ENCODE data around the gene CAPN10.

CAPN10 gene

GRCh38 chr2:240622060-240622411, 35.5 kb downstream of the CAPN10 start:
- no peaks in the 10 kb centered on the region for H3K9me3 ChIP-seq (ENCODE audit: low read depth, low read length)
- H3K9ac ChIP-seq (ENCODE audit: insufficient read length), result no peak overlapping the region
- H3K4me3 ChIP-seq, result no peak overlapping the region
- no peak for DNase-seq (ENCODE audit: low read depth, low spot score)
- no peak overlapping the region for H3K27ac ChIP-seq
- no peaks in the 10 kb centered on the region for H3K36me3 ChIP-seq (ENCODE audit: insufficient read depth, low read length)
- TF ChIP-seq POLR2AphosphoS5 (IDR thresholded peaks at IDR 0.05; ENCODE audit: borderline replicate concordance, low read depth, low read length) (no peak), EZH2 (IDR thresholded peaks at IDR 0.05) (no peak), FOXP2 (optimal IDR thresholded peaks at IDR 0.05; ENCODE audit: control extremely low read depth, extremely low read length, insufficient read depth) (no peak)

- no peak for TF ChIP-seq EZH2 (IDR thresholded peaks at IDR 0.05)
- Histone ChIP-seq H3K36me3 (ENCODE audit: insufficient read depth, low read length) (no peaks in the 10 kb centered on the region), H3K9me3 (ENCODE audit: low read depth, low read length) (no peaks in the 10 kb centered on the region), H3K4me3 (no peak overlapping the region), H3K27ac (no peak overlapping the region), H3K9ac (ENCODE audit: insufficient read length) (no peak overlapping the region)
- no peak for DNase-seq (ENCODE audit: low read depth, low spot score)
These were observed 36.1 kb downstream of the CAPN10 start for GRCh38 chr2:240622531-240623235.

GRCh38 chr2:240623531-240624010, 37.0 kb downstream of the CAPN10 start:
- Histone ChIP-seq H3K9me3 (ENCODE audit: low read depth, low read length) (no peaks in the 10 kb centered on the region), H3K27ac (no peak overlapping the region), H3K9ac (ENCODE audit: insufficient read length) (no peak overlapping the region), H3K36me3 (ENCODE audit: insufficient read depth, low read length) (no peaks in the 10 kb centered on the region), H3K4me3 (no peak overlapping the region)
- no peak for DNase-seq (ENCODE audit: low read depth, low spot score)
- TF ChIP-seq EZH2 (IDR thresholded peaks at IDR 0.05) (no peak), FOXP2 (optimal IDR thresholded peaks at IDR 0.05; ENCODE audit: control extremely low read depth, extremely low read length, insufficient read depth) (no peak), POLR2AphosphoS5 (IDR thresholded peaks at IDR 0.05; ENCODE audit: borderline replicate concordance, low read depth, low read length) (no peak)

- Histone ChIP-seq H3K4me3 (no peak overlapping the region), H3K36me3 (ENCODE audit: insufficient read depth, low read length) (no peaks in the 10 kb centered on the region), H3K9me3 (ENCODE audit: low read depth, low read length) (no peaks in the 10 kb centered on the region), H3K9ac (ENCODE audit: insufficient read length) (no peak overlapping the region), H3K27ac (no peak overlapping the region)
- DNase-seq (ENCODE audit: low read depth, low spot score), result no peak
- TF ChIP-seq EZH2 (IDR thresholded peaks at IDR 0.05), result no peak
- TF ChIP-seq FOXP2 (optimal IDR thresholded peaks at IDR 0.05; ENCODE audit: control extremely low read depth, extremely low read length, insufficient read depth), result no peak
- TF ChIP-seq POLR2AphosphoS5 (IDR thresholded peaks at IDR 0.05; ENCODE audit: borderline replicate concordance, low read depth, low read length), result no peak
These were observed 37.7 kb downstream of the CAPN10 start for GRCh38 chr2:240624011-240624949.

GRCh38 chr2:240624950-240625621, 38.6 kb downstream of the CAPN10 start, which contains the start of gene GPR35:
Gene GPR35 (plus strand): TSS chr2:240625480. CDS start chr2:240629953, 4,473 bp downstream.
- no peak within 1 kb of the TSS for H3K4me3 ChIP-seq
- H3K9me3 ChIP-seq (ENCODE audit: low read depth, low read length), result no peaks in the 10 kb centered on the region
- no peaks in the 10 kb centered on the region for H3K36me3 ChIP-seq (ENCODE audit: insufficient read depth, low read length)
- H3K27ac ChIP-seq, result no peak within 1 kb of the TSS
- DNase-seq (ENCODE audit: low read depth, low spot score), result no peak
- TF ChIP-seq EZH2 (IDR thresholded peaks at IDR 0.05), result no peak
- no peak within 1 kb of the TSS for H3K9ac ChIP-seq (ENCODE audit: insufficient read length)

GRCh38 chr2:240626531-240627300, 40.2 kb downstream of the CAPN10 start:
- Histone ChIP-seq H3K27ac (no peak overlapping the region), H3K9me3 (ENCODE audit: low read depth, low read length) (no peaks in the 10 kb centered on the region), H3K4me3 (no peak overlapping the region), H3K36me3 (ENCODE audit: insufficient read depth, low read length) (no peaks in the 10 kb centered on the region), H3K9ac (ENCODE audit: insufficient read length) (no peak overlapping the region)
- TF ChIP-seq POLR2AphosphoS5 (IDR thresholded peaks at IDR 0.05; ENCODE audit: borderline replicate concordance, low read depth, low read length) (no peak), EZH2 (IDR thresholded peaks at IDR 0.05) (no peak), FOXP2 (optimal IDR thresholded peaks at IDR 0.05; ENCODE audit: control extremely low read depth, extremely low read length, insufficient read depth) (no peak)
- DNase-seq (ENCODE audit: low read depth, low spot score), result no peak

- no peak for TF ChIP-seq EZH2 (IDR thresholded peaks at IDR 0.05)
- no peak for TF ChIP-seq FOXP2 (optimal IDR thresholded peaks at IDR 0.05; ENCODE audit: control extremely low read depth, extremely low read length, insufficient read depth)
- no peak for TF ChIP-seq POLR2AphosphoS5 (IDR thresholded peaks at IDR 0.05; ENCODE audit: borderline replicate concordance, low read depth, low read length)
- Histone ChIP-seq H3K9ac (ENCODE audit: insufficient read length) (no peak overlapping the region), H3K27ac (no peak overlapping the region), H3K36me3 (ENCODE audit: insufficient read depth, low read length) (no peaks in the 10 kb centered on the region), H3K9me3 (ENCODE audit: low read depth, low read length) (no peaks in the 10 kb centered on the region), H3K4me3 (no peak overlapping the region)
- DNase-seq (ENCODE audit: low read depth, low spot score), result no peak
These were observed 41.4 kb downstream of the CAPN10 start for GRCh38 chr2:240627736-240628506.
